ENCODE measurements around the gene GLB1L3.
"Not testable (repeated sequence)": the region's sequence is repeated elsewhere in the genome, so short reads cannot be mapped to it uniquely, and the experiment has no call there.

The GLB1L3 gene

GRCh38 chr11:134276396-134277182 lies 410 bp downstream of the GLB1L3 start:
- peak; percentile 65 for DNase-seq

- peak; percentile 48 for DNase-seq
These were observed 1.2 kb downstream of the GLB1L3 start for GRCh38 chr11:134277183-134278001.

- DNase-seq = peak; percentile 23
These were observed 2.2 kb downstream of the GLB1L3 start for GRCh38 chr11:134278356-134278755.

GRCh38 chr11:134281635-134282034 lies 5.5 kb downstream of the GLB1L3 start:
- not testable (repeated sequence) for DNase-seq

GRCh38 chr11:134282121-134283045 lies 6.2 kb downstream of the GLB1L3 start:
- DNase-seq = no peak

- DNase-seq = no peak
These were observed 7.5 kb downstream of the GLB1L3 start for GRCh38 chr11:134283461-134284230.

- not testable (repeated sequence) for DNase-seq
These were observed 8.2 kb downstream of the GLB1L3 start for GRCh38 chr11:134284349-134284748.

GRCh38 chr11:134287561-134287960 lies 11.4 kb downstream of the GLB1L3 start:
- DNase-seq = no peak

- no peak for DNase-seq
These were observed 12.3 kb downstream of the GLB1L3 start for GRCh38 chr11:134288486-134288885.

GRCh38 chr11:134289167-134289566 lies 13.0 kb downstream of the GLB1L3 start:
- DNase-seq = no peak

- DNase-seq = no peak
These were observed 13.6 kb downstream of the GLB1L3 start for GRCh38 chr11:134289789-134290188.

GRCh38 chr11:134290646-134291045 lies 14.5 kb downstream of the GLB1L3 start:
- DNase-seq = no peak

- DNase-seq = no peak
These were observed 15.0 kb downstream of the GLB1L3 start for GRCh38 chr11:134291196-134291595.

GRCh38 chr11:134292661-134293060 lies 16.5 kb downstream of the GLB1L3 start:
- DNase-seq = no peak

GRCh38 chr11:134293119-134294113 lies 17.2 kb downstream of the GLB1L3 start:
- no peak for DNase-seq

- no peak for DNase-seq
These were observed 18.5 kb downstream of the GLB1L3 start for GRCh38 chr11:134294664-134295063.

GRCh38 chr11:134312223-134312622 lies 36.0 kb downstream of the GLB1L3 start:
- DNase-seq = no peak

GRCh38 chr11:134312807-134313206 lies 36.6 kb downstream of the GLB1L3 start:
- no peak for DNase-seq

GRCh38 chr11:134313379-134313778 lies 37.2 kb downstream of the GLB1L3 start:
- DNase-seq = no peak

GRCh38 chr11:134313821-134314607 lies 37.8 kb downstream of the GLB1L3 start:
- DNase-seq = no peak
